IMR-90 (cell line): ENCODE results near the gene CLCNKA.

ENCODE experiments used
- POLR2A ChIP-seq: IDR thresholded peaks from 2 replicates; pipeline ENCODE4 v1.6.1; 2012; ENCODE audit warnings: mild to moderate bottlenecking, low read depth, low read length
- TF ChIP-seq, protein P1 (sequence below): conservative IDR thresholded peaks from 2 replicates; pipeline ENCODE4 v1.5.1; 2012; ENCODE audit warnings: mild to moderate bottlenecking, low read depth, low read length, improper control_type of control experiment

DNA sequence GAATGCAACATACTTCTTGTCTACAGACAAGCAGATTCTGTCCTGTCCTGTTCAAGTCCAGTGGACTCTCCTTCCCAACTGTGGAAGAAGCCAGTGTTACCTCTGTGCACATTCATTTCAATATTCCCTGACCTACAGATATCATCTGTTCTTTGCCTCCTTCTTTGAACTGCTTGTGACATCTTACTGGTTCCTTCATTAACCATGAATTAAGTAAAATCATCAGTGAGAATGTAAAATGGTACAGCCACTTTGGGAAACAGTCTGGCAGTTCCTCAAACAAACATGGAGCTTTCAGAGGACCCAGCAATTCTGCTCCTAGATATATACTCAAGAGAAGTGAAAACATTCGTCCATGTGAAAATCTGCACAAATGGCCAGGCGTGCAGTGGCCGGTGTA lies 11.0 kb upstream of the CLCNKA start:
- TF ChIP-seq, protein P1, sequence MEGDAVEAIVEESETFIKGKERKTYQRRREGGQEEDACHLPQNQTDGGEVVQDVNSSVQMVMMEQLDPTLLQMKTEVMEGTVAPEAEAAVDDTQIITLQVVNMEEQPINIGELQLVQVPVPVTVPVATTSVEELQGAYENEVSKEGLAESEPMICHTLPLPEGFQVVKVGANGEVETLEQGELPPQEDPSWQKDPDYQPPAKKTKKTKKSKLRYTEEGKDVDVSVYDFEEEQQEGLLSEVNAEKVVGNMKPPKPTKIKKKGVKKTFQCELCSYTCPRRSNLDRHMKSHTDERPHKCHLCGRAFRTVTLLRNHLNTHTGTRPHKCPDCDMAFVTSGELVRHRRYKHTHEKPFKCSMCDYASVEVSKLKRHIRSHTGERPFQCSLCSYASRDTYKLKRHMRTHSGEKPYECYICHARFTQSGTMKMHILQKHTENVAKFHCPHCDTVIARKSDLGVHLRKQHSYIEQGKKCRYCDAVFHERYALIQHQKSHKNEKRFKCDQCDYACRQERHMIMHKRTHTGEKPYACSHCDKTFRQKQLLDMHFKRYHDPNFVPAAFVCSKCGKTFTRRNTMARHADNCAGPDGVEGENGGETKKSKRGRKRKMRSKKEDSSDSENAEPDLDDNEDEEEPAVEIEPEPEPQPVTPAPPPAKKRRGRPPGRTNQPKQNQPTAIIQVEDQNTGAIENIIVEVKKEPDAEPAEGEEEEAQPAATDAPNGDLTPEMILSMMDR: no peak
- TF ChIP-seq POLR2A: no peak
